KOPT-K1 (cell line): ENCODE data around the gene ARHGAP8.
"Not testable (repeated sequence)": the region's sequence is repeated elsewhere in the genome, so short reads cannot be mapped to it uniquely, and the experiment has no call there.

Experiments used
- H3K27ac ChIP-seq: fragments of 200-600 bp; sonication (generic); 2 replicates; pipeline ENCODE4 v1.5.1; 2016; ENCODE audit warnings: antibody characterized with exemption, mild to moderate bottlenecking, low read depth, low read length; ENCODE audit not compliant: poor library complexity, severe bottlenecking
- H3K36me3 ChIP-seq: fragments of 200-600 bp; sonication (generic); 2 replicates; pipeline ENCODE4 v1.5.1; 2017; ENCODE audit warnings: antibody characterized with exemption, mild to moderate bottlenecking, low read length, moderate library complexity; ENCODE audit not compliant: insufficient read depth
- H3K9me3 ChIP-seq: fragments of 200-600 bp; sonication (generic); 2 replicates; pipeline ENCODE4 v1.5.1; 2017; ENCODE audit warnings: antibody characterized with exemption, low read length, mild to moderate bottlenecking; ENCODE audit not compliant: insufficient read depth, poor library complexity, severe bottlenecking

Gene ARHGAP8

GRCh38 chr22:44731357-44731970 lies 20.9 kb upstream of the ARHGAP8 start:
- Histone ChIP-seq H3K36me3 (no peaks in the 10 kb centered on the region; the same call in 1 of the 2 replicates), H3K27ac (no peak overlapping the region), H3K9me3 (no peaks in the 10 kb centered on the region)

DNA sequence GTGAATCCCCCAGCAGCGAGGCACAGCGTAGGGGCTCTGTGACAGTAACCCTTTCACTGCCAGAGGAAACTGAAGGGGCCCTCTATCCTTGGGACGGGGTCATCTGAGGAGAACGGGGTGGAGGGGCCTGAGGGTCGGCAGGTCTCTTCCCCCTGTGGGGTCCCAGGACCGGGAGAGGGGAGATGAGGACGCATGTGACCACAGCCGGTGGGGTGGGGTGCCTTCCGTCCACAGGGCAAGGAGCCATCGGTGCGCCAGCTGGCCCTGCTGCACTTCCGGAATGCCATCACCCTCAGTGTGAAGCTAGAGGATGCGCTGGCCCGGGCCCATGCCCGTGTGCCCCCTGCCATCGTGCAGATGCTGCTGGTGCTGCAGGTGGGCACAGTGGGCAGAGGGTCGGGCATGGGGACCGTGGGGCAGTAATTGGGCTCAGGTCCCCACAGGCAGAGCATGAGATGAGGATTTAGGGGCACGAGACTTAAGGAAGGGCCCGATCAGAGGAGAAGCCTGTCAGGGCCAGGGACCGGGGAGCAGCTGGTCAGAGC lies 20.3 kb upstream of the ARHGAP8 start:
- no peaks in the 10 kb centered on the region; the same call in 1 of the 2 replicates for H3K36me3 ChIP-seq
- no peak overlapping the region for H3K27ac ChIP-seq

DNA sequence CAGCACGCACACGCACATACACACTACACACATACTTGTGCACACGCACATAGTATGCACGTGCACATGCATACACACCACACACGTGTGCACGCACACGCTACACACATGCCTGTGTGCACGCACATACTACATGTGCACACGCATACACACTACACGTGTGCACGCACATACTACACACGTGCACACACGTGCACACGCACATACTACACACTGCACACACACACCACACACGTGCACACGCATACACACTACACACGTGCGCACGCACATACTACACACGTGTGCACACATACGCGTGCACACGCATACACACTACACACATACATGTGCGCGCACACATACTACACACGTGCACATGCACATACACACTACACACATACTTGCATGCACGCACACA lies 19.7 kb upstream of the ARHGAP8 start:
- no peak overlapping the region for H3K27ac ChIP-seq

More for the DNA sequence above, 20.3 kb upstream of the ARHGAP8 start:
- no peaks in the 10 kb centered on the region for H3K9me3 ChIP-seq

GRCh38 chr22:44733426-44734106 lies 18.8 kb upstream of the ARHGAP8 start:
- Histone ChIP-seq H3K36me3 (no peaks in the 10 kb centered on the region; the same call in 1 of the 2 replicates), H3K27ac (no peak overlapping the region), H3K9me3 (no peaks in the 10 kb centered on the region)

More for the DNA sequence above, 19.7 kb upstream of the ARHGAP8 start:
- H3K9me3 ChIP-seq = no peaks in the 10 kb centered on the region
- no peaks in the 10 kb centered on the region; the same call in 1 of the 2 replicates for H3K36me3 ChIP-seq

DNA sequence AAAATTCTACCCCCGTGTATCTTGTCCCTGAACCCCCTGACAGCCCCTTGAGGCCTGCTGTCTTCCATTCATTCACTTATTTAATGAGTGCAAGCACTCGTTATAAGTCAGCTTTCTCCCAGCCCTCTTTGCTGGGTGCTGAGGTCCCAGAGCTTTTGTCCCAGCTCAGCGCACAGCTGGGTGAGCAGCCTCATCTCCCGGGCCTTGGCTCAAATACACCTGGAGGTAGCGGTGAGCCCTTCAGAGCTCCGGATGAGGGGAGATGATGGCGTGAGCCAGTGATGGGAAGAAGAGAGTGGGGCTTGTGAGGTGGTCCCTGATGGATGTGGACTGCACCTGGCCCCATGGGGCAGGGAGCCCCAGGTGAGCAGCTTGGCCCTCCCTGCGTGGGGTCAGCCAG lies 18.1 kb upstream of the ARHGAP8 start:
- H3K27ac ChIP-seq = no peak overlapping the region
- H3K9me3 ChIP-seq = no peaks in the 10 kb centered on the region
- no peaks in the 10 kb centered on the region; the same call in 1 of the 2 replicates for H3K36me3 ChIP-seq

- H3K36me3 ChIP-seq = no peaks in the 10 kb centered on the region; the same call in 1 of the 2 replicates
These were observed 17.4 kb upstream of the ARHGAP8 start for GRCh38 chr22:44734801-44735517.

GRCh38 chr22:44735518-44736428 lies 16.6 kb upstream of the ARHGAP8 start:
- Histone ChIP-seq H3K27ac (no peak overlapping the region), H3K36me3 (no peaks in the 10 kb centered on the region; the same call in 1 of the 2 replicates), H3K9me3 (no peaks in the 10 kb centered on the region)

More at GRCh38 chr22:44734801-44735517, 17.4 kb upstream of the ARHGAP8 start:
- Histone ChIP-seq H3K27ac (no peak overlapping the region), H3K9me3 (no peaks in the 10 kb centered on the region)

GRCh38 chr22:44736581-44737405 lies 15.6 kb upstream of the ARHGAP8 start:
- no peaks in the 10 kb centered on the region for H3K9me3 ChIP-seq
- no peak overlapping the region for H3K27ac ChIP-seq
- no peaks in the 10 kb centered on the region; the same call in 1 of the 2 replicates for H3K36me3 ChIP-seq

- Histone ChIP-seq H3K36me3 (no peaks in the 10 kb centered on the region; the same call in 1 of the 2 replicates), H3K27ac (no peak overlapping the region), H3K9me3 (no peaks in the 10 kb centered on the region)
These were observed 14.7 kb upstream of the ARHGAP8 start for GRCh38 chr22:44737406-44738346.

GRCh38 chr22:44738347-44738715 lies 14.0 kb upstream of the ARHGAP8 start:
- Histone ChIP-seq H3K36me3 (no peaks in the 10 kb centered on the region), H3K27ac (no peak overlapping the region), H3K9me3 (no peaks in the 10 kb centered on the region)

- Histone ChIP-seq H3K27ac (no peak overlapping the region), H3K36me3 (no peaks in the 10 kb centered on the region), H3K9me3 (no peaks in the 10 kb centered on the region)
These were observed 13.4 kb upstream of the ARHGAP8 start for GRCh38 chr22:44739024-44739423.

GRCh38 chr22:44739666-44740065 lies 12.7 kb upstream of the ARHGAP8 start:
- not testable (repeated sequence) for H3K9me3 ChIP-seq, H3K27ac ChIP-seq, H3K36me3 ChIP-seq

- Histone ChIP-seq H3K36me3 (no peaks in the 10 kb centered on the region), H3K9me3 (no peaks in the 10 kb centered on the region), H3K27ac (no peak overlapping the region)
These were observed 12.1 kb upstream of the ARHGAP8 start for GRCh38 chr22:44740307-44740706.
